Vagina (tissue), 2 donors: ENCODE measurements around the gene HERC5. TPM values are rescaled to one million over a fixed set of nuclear protein-coding genes. Genes with fewer than 3 reads are reported as not detected.

ENCODE experiments used
- DNase-seq, 2 donors: peaks; one replicate each; pipeline ENCODE4 v3.0.0-alpha.2; 2017; ENCODE audit errors: extremely low spot score in 2 of 2
- H3K27ac ChIP-seq: fragments of 200-600 bp; sonication (generic); one replicate; pipeline ENCODE4 v1.5.1; 2019
- H3K27me3 ChIP-seq: fragments of 200-600 bp; sonication (generic); one replicate; pipeline ENCODE4 v1.5.1; 2019
- H3K36me3 ChIP-seq, 2 donors: fragments of 200-600 bp; sonication (generic); one replicate each; pipeline ENCODE4 v1.5.1; 2017 to 2019
- H3K4me1 ChIP-seq: fragments of 200-600 bp; sonication (generic); one replicate; pipeline ENCODE4 v1.5.1; 2019
- H3K4me3 ChIP-seq, 2 donors: fragments of 200-600 bp; sonication (generic); 1 replicate in 1 of 2; 2 replicates in 1 of 2; pipeline ENCODE4 v1.5.1; 2016 to 2019
- H3K9me3 ChIP-seq: fragments of 200-600 bp; sonication (generic); one replicate; pipeline ENCODE4 v1.5.1; 2019
- POLR2A ChIP-seq, 2 donors: fragments of 450-650 bp; IDR thresholded peaks; one replicate each; pipeline ENCODE4 v1.6.1; 2017; ENCODE audit warnings: antibody characterized with exemption in 2 of 2, mild to moderate bottlenecking in 2 of 2, moderate library complexity in 2 of 2
- POLR2AphosphoS5 ChIP-seq, 2 donors: sonication (generic); formaldehyde crosslinking; IDR thresholded peaks; one replicate each; pipeline ENCODE4 v1.9.0; 2017; ENCODE audit warnings: antibody characterized with exemption in 2 of 2, mild to moderate bottlenecking in 2 of 2, low read depth in 1 of 2; ENCODE audit not compliant: insufficient read depth in 1 of 2
- intact Hi-C: fragments of 100-400 bp; cut with DNase I; formaldehyde crosslinking; loops from one replicate; pipeline ENCODE4 v1.15.1; 2023
- total RNA-seq: library from RNA; depleted of rRNA; stranded (reverse); fragments of >200 nt; gene quantifications from one replicate; pipeline ENCODE4 v1.2.3, GENCODE V29; 2016
- TF ChIP-seq, protein P1 (sequence below), 3 experiments: fragments of 450-650 bp in 2 of 3; fragments of 200-600 bp in 1 of 3; sonication (generic) in 1 of 3; IDR thresholded peaks; one replicate each; pipeline ENCODE4 v1.5.1; 2017 to 2019; ENCODE audit warnings: antibody characterized with exemption in 3 of 3, mild to moderate bottlenecking in 2 of 3, moderate library complexity in 2 of 3

Gene HERC5
- total RNA-seq, 1 donor from 2014 or later, result 5.4 TPM

DNA sequence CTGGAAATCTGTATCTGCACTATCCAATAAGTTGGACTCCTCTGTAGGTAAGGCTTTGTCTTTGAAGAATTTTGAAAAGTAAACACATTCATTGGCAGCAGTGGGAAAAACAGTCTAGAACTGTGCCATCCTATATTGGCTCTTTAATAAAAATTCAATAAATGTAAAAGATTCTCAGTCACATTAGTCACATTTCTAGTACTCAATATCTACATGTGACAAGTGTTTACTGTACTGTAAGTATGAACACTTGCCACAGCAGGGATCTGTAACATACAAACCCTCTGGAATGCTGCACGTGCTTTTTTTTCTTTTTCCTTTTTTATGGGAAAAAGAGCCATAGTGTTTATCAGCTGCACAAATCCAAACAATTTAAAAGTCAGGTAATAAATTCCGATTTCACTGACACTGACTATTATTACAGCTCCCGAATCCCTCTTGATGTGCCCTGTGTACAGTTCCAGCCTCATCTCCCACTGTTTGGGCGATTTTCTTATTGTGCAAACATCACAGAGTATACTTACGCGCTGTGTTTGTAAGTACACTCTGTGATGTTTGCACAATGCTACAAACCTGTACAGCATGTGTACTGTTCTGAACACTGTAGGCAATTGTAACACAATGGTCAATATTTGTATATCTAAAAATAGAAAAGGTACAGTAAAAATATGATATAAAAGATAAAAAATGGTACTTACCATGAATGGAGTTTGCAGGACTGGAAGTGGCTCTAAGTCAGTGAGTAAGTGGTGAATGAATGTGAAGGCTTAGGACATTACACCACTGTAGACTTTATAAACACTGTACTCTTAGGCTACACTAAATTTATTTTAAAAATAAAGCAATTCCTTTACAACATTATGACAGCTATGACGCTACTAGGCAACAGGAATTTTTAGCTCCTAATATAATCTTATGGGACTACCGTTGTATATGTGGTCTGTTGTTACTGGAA is 57.9 kb downstream of the HERC5 start:
- Histone ChIP-seq H3K4me1 (no peaks in the 10 kb centered on the region), H3K27ac (no peak overlapping the region), H3K9me3 (no peaks in the 10 kb centered on the region), H3K27me3 (no peaks in the 10 kb centered on the region), H3K4me3 (no peak overlapping the region), H3K36me3 (no peaks in the 10 kb centered on the region)
- intact Hi-C loops, result loop anchor here (5.0 to 10.0 kb wide), 3 partner anchors 140 to 1272 kb away; partner anchors contain the start of gene HERC6
- TF ChIP-seq POLR2AphosphoS5 (IDR thresholded peaks at IDR 0.05; ENCODE audit: insufficient read depth in 1 of 2, low read depth in 1 of 2) (no peak), POLR2A (IDR thresholded peaks at IDR 0.05) (no peak)
- TF ChIP-seq, protein P1, sequence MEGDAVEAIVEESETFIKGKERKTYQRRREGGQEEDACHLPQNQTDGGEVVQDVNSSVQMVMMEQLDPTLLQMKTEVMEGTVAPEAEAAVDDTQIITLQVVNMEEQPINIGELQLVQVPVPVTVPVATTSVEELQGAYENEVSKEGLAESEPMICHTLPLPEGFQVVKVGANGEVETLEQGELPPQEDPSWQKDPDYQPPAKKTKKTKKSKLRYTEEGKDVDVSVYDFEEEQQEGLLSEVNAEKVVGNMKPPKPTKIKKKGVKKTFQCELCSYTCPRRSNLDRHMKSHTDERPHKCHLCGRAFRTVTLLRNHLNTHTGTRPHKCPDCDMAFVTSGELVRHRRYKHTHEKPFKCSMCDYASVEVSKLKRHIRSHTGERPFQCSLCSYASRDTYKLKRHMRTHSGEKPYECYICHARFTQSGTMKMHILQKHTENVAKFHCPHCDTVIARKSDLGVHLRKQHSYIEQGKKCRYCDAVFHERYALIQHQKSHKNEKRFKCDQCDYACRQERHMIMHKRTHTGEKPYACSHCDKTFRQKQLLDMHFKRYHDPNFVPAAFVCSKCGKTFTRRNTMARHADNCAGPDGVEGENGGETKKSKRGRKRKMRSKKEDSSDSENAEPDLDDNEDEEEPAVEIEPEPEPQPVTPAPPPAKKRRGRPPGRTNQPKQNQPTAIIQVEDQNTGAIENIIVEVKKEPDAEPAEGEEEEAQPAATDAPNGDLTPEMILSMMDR (IDR thresholded peaks at IDR 0.05), result no peak
- no peak for DNase-seq

DNA sequence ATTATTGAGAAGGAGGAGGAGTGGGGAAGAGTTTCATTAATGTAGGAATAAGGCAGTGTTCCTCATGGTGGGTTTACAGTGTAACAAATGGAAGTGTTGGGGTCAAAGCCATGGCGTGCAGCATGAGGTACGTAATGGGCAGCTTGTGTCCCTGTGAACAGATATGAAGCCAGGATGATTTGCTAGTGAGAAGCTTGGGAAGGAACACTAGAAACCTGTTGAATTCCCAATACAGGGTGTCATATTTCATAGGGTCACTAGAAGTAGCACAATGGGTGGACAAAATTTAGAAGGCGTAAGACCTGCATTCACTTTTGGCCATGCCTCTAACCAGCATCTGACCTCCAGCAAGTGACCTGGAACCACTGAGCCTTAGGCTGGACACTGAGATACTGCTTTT is 59.8 kb downstream of the HERC5 start:
- intact Hi-C loops, result loop anchor here (5.0 to 10.0 kb wide), 2 partner anchors 142 to 299 kb away; partner anchors contain the start of gene HERC6
- Histone ChIP-seq H3K36me3 (peaks cover 0 to 6% of the 10 kb centered on the region in 2 donors), H3K9me3 (no peaks in the 10 kb centered on the region), H3K27me3 (no peaks in the 10 kb centered on the region), H3K4me1 (peaks cover 5% of the 10 kb centered on the region), H3K27ac (no peak overlapping the region), H3K4me3 (no peak overlapping the region)
- TF ChIP-seq, protein P1 (IDR thresholded peaks at IDR 0.05), result no peak
- TF ChIP-seq POLR2AphosphoS5 (IDR thresholded peaks at IDR 0.05; ENCODE audit: insufficient read depth in 1 of 2, low read depth in 1 of 2) (no peak), POLR2A (IDR thresholded peaks at IDR 0.05) (no peak)
- DNase-seq, result no peak

DNA sequence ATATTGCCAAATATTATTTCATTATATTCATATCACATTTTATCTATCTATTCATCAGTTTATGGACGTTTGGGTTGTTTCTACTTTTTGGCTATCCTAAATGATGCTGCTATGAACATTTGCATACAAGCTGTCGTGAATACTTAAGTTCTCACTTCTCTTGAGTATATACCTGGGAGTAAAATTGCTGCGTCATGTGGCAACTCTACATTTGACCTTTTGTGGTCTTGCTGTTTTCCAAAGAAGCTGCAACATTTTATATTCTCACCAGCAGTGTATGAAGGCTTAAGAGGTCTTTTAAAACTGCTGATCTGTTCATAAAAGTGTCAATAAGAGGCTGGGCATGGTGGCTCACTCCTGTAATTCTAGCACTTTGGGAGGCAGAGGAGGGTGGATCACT is 60.9 kb downstream of the HERC5 start:
- Histone ChIP-seq H3K36me3 (peaks cover 0 to 6% of the 10 kb centered on the region in 2 donors), H3K27ac (no peak overlapping the region), H3K9me3 (no peaks in the 10 kb centered on the region), H3K4me1 (peaks cover 16% of the 10 kb centered on the region), H3K4me3 (no peak overlapping the region), H3K27me3 (no peaks in the 10 kb centered on the region)
- no peak for DNase-seq
- intact Hi-C loops, result loop anchor here (5.0 to 10.0 kb wide), 2 partner anchors 143 to 301 kb away; partner anchors contain the start of gene HERC6
- TF ChIP-seq, protein P1 (IDR thresholded peaks at IDR 0.05), result no peak
- TF ChIP-seq POLR2A (IDR thresholded peaks at IDR 0.05) (no peak), POLR2AphosphoS5 (IDR thresholded peaks at IDR 0.05; ENCODE audit: insufficient read depth in 1 of 2, low read depth in 1 of 2) (no peak)

DNA sequence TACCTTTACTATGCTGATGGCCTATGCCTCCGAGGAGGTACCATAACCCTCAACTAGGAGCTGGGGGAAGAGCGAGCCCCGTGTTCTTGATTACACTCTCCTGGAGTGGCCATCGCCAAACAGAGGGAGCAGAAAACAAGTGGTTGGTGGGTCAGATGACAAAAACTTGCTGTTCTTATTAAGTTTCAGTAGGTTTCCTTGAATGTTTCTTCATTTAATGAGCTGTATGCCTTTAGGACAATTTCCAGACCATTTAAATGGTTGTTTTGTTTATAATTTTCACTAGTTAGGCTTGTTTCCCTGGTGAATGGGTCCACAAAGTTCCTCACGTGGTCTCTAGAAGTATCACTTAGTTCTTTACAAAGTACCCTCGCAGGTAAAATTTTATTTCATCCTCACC is 62.0 kb downstream of the HERC5 start:
- no peak overlapping the region for H3K4me3 ChIP-seq
- peaks cover 20% of the 10 kb centered on the region for H3K4me1 ChIP-seq
- TF ChIP-seq POLR2A (IDR thresholded peaks at IDR 0.05) (no peak), POLR2AphosphoS5 (IDR thresholded peaks at IDR 0.05; ENCODE audit: insufficient read depth in 1 of 2, low read depth in 1 of 2) (no peak)
- TF ChIP-seq, protein P1 (IDR thresholded peaks at IDR 0.05), result no peak
- no peak for DNase-seq
- peaks cover 0 to 6% of the 10 kb centered on the region in 2 donors for H3K36me3 ChIP-seq
- H3K27me3 ChIP-seq, result no peaks in the 10 kb centered on the region
- no peak overlapping the region for H3K27ac ChIP-seq
- intact Hi-C loops, result loop anchor here (5.0 to 10.0 kb wide), 2 partner anchors 144 to 302 kb away; partner anchors contain the start of gene HERC6
- no peaks in the 10 kb centered on the region for H3K9me3 ChIP-seq
